ENCODE data around the gene MEST. TPM values are rescaled to one million over a fixed set of nuclear protein-coding genes. Genes with fewer than 3 reads are reported as not detected.

MEST gene
- total RNA-seq, 1 donor from 2014 or later: 72.2 TPM

DNA sequence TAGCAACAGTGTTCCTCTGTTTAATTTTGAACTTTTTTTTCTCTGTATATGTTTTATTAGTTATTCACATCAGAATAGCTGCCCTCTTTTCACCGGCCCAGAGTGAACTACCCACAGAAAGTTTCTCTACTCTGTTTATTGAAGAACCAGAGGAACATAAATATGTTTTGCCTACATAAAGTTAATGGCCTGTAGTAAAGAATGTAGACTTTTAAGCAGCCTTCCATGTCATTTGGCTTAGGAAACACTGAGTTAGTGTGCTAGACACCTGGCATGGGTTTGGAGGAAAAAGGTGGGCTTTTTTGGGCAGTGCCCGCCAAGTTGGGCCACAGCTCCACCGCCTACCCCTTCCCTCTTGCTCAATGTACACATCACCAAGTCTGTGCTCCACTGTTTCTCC is 8.9 kb upstream of the MEST start:
- Mint-ChIP-seq H3K36me3 (ENCODE audit: low read depth, unreplicated experiment) (peaks cover 3% of the 10 kb centered on the region), H3K9me3 (ENCODE audit: unreplicated experiment) (no peaks in the 10 kb centered on the region), H3K27me3 (ENCODE audit: unreplicated experiment) (peaks cover 3% of the 10 kb centered on the region), H3K4me1 (ENCODE audit: unreplicated experiment) (peaks cover 9% of the 10 kb centered on the region), H3K27ac (ENCODE audit: unreplicated experiment) (no peak overlapping the region), H3K4me3 (ENCODE audit: unreplicated experiment) (no peak overlapping the region)
- TF ChIP-seq, protein P1, sequence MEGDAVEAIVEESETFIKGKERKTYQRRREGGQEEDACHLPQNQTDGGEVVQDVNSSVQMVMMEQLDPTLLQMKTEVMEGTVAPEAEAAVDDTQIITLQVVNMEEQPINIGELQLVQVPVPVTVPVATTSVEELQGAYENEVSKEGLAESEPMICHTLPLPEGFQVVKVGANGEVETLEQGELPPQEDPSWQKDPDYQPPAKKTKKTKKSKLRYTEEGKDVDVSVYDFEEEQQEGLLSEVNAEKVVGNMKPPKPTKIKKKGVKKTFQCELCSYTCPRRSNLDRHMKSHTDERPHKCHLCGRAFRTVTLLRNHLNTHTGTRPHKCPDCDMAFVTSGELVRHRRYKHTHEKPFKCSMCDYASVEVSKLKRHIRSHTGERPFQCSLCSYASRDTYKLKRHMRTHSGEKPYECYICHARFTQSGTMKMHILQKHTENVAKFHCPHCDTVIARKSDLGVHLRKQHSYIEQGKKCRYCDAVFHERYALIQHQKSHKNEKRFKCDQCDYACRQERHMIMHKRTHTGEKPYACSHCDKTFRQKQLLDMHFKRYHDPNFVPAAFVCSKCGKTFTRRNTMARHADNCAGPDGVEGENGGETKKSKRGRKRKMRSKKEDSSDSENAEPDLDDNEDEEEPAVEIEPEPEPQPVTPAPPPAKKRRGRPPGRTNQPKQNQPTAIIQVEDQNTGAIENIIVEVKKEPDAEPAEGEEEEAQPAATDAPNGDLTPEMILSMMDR (IDR thresholded peaks at IDR 0.05; ENCODE audit: unreplicated experiment): no peak
- DNase-seq (ENCODE audit: low spot score): no peak

DNA sequence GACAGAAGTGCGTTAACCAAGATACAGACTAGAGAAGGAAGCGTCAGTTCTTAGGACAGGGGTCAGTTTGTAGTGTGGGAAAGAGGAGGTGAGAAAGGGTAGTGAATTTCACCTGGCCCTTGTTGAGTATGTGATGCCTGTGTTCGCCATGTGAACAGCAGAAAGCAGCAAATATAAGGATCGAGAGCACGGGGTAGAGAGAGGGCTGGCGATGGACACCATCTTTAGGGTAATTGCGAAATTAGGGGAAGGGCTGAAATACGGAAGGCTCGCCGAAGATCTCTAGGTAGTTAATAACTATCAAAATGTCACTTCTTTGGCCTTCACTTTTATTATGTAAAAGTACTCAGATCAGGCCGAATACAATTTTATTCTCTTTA is 6.2 kb upstream of the MEST start:
- H3K36me3 Mint-ChIP-seq (ENCODE audit: low read depth, unreplicated experiment): peaks cover 3% of the 10 kb centered on the region
- peaks cover 28% of the 10 kb centered on the region for H3K4me1 Mint-ChIP-seq (ENCODE audit: unreplicated experiment)
- peak overlapping the region; percentile 87 for H3K4me3 Mint-ChIP-seq (ENCODE audit: unreplicated experiment)
- peaks cover 6% of the 10 kb centered on the region for H3K27me3 Mint-ChIP-seq (ENCODE audit: unreplicated experiment)
- H3K27ac Mint-ChIP-seq (ENCODE audit: unreplicated experiment): no peak overlapping the region
- H3K9me3 Mint-ChIP-seq (ENCODE audit: unreplicated experiment): no peaks in the 10 kb centered on the region
- DNase-seq (ENCODE audit: low spot score): no peak
- TF ChIP-seq, protein P1 (IDR thresholded peaks at IDR 0.05; ENCODE audit: unreplicated experiment): no peak

DNA sequence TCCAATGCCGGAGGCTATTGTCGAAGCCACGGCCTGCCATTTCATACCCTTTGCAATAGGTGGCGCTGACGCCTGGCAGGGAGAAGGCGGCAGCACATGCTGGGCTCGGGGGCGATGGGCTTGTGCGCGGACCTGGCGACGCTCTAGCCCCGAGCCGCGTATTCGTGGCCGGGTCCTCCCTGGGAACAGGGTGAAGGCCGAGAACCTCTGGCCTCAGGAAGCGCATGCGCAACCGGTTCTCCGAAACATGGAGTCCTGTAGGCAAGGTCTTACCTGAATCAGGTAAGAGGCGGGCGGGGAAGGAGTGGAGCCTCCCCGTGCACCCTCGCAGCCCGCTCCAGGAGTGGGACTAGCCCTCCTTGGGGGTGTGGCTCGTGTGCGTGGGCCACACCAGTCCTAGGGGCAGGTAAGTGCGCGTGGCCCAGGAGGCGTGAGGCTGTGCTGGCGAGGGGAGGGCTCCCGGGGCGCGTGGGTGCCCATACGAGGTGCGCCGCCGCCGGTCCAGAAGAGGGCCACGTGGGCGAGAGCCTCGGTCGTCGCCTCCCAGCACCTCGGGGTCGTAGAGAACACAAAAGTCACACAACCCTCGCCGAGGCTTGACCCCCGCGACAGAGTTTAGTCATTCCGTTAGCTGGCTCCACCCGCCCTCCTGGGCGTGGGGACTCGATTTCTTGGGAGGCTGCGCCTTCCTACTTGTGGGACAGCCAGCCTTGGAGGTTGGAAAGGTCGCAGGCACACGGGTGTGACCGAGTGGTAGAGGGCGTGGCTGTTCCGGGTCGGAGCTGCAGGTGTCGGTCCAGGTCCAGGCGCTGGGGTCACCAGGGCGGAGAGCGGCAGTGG is 5.6 kb upstream of the MEST start:
- no peaks in the 10 kb centered on the region for H3K9me3 Mint-ChIP-seq (ENCODE audit: unreplicated experiment)
- peaks cover 6% of the 10 kb centered on the region for H3K36me3 Mint-ChIP-seq (ENCODE audit: low read depth, unreplicated experiment)
- peak; percentile 83 for DNase-seq (ENCODE audit: low spot score)
- H3K4me1 Mint-ChIP-seq (ENCODE audit: unreplicated experiment): peaks cover 32% of the 10 kb centered on the region
- no peak overlapping the region for H3K27ac Mint-ChIP-seq (ENCODE audit: unreplicated experiment)
- peak overlapping the region; percentile 87 for H3K4me3 Mint-ChIP-seq (ENCODE audit: unreplicated experiment)
- TF ChIP-seq, protein P1 (IDR thresholded peaks at IDR 0.05; ENCODE audit: unreplicated experiment): peak; percentile 77
- H3K27me3 Mint-ChIP-seq (ENCODE audit: unreplicated experiment): peaks cover 6% of the 10 kb centered on the region

DNA sequence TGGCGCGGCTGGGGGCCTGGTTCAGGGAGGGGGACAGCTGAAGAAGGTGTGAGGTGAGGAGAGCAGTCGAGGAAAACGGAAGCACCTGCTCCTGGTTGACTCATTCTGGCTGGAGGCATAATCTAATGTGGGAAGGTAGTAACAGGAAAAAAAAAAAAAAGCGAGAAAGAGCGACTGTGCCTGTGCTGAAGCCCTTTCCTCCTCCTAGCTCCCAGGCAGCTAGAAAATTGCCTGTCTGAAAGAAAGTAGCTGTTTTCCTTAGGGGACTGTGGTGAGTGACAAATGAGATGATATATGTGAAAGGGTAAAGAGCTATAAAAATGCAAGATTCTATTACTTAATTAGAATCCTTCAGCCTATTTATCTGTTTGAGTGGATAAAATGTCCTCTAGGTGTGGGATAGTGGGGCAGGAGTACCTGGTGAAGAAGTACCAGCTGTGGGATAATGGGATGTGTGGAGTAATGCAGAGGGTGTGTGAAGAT is 4.9 kb upstream of the MEST start:
- Mint-ChIP-seq H3K4me3 (ENCODE audit: unreplicated experiment) (peak overlapping the region; percentile 87), H3K36me3 (ENCODE audit: low read depth, unreplicated experiment) (peaks cover 6% of the 10 kb centered on the region), H3K27me3 (ENCODE audit: unreplicated experiment) (peaks cover 6% of the 10 kb centered on the region), H3K27ac (ENCODE audit: unreplicated experiment) (no peak overlapping the region), H3K9me3 (ENCODE audit: unreplicated experiment) (no peaks in the 10 kb centered on the region), H3K4me1 (ENCODE audit: unreplicated experiment) (peaks cover 33% of the 10 kb centered on the region)
- DNase-seq (ENCODE audit: low spot score): no peak
- TF ChIP-seq, protein P1 (IDR thresholded peaks at IDR 0.05; ENCODE audit: unreplicated experiment): no peak

All from endothelial cell (in vitro differentiated cells).